Measurements from ENCODE around the gene CASR.
A peak's percentile ranks its signal among the peaks of the same experiment; 100 is the strongest.
"Not testable (repeated sequence)": the region's sequence is repeated elsewhere in the genome, so short reads cannot be mapped to it uniquely, and the experiment has no call there.

The CASR gene

DNA sequence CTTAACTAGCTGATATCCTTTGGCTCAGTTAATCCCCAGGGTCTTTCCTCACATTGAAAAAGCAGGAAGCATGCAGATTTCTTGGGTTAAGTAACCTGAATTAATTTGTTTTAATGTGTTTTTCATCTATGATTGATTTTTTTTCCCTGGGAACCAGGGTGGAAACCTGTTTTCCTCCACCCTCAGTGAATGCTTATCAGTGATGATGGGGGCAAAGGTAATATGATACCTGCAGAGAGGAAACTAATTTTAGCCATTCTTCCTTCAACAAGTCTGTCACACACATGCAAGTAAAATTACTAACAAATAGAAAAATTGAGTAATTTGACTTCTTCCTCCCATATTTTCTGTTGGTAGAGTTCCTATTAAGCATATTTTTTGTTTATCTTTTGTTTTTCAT is 5.9 kb downstream of the CASR start:
- Mint-ChIP-seq H3K27ac (no peak overlapping the region), H3K36me3 (no peaks in the 10 kb centered on the region), H3K9me3 (no peaks in the 10 kb centered on the region), H3K4me1 (peaks cover 0 to 4% of the 10 kb centered on the region in 2 donors), H3K4me3 (no peak overlapping the region), H3K27me3 (peaks cover 47 to 51% of the 10 kb centered on the region in 2 donors)
- ATAC-seq (replicated peaks) (no peak), DNase-seq (no peak)

DNA sequence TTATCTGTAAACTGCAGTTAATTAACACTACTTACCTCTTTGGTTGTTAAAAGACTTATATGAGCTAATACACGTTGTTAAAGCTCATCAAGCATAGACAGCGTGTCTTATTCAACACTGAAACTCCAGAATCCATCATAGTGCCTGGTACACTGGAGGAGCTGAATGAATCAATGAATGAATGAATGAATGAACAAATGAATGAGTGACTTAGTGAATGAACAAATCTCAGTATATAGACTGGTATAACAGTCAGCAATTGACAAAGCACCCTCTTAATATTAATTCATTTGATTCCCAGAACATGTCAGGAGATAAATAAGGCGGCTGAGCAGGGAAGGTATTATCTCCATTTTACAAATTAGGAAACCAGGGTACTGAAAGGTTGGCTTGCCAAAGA is 7.1 kb downstream of the CASR start:
- ATAC-seq (replicated peaks), result no peak
- Mint-ChIP-seq H3K9me3 (no peaks in the 10 kb centered on the region), H3K4me3 (no peak overlapping the region), H3K4me1 (no peaks in the 10 kb centered on the region), H3K27me3 (peaks cover 35 to 40% of the 10 kb centered on the region in 2 donors), H3K27ac (no peak overlapping the region), H3K36me3 (no peaks in the 10 kb centered on the region)
- DNase-seq, result no peak

DNA sequence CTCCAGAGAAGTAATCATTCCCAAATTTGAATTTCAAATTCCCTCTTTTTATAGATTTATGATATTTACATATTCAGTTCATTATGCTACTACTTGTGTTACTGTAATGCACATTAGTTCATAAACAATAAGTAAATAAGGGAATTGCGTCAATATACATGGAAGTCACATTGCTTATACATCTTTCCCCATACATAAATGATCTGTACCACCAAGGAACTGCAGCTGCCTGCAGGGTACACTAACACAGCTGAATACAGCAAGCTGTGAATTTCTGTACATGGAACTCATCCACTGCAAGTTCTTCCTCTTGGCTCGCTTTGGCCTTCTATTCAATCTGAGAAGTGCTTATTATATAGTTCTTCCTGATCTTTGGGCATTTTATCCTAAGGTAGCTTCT is 15.5 kb downstream of the CASR start:
- Mint-ChIP-seq H3K4me3 (no peak overlapping the region), H3K9me3 (peaks cover 0 to 2% of the 10 kb centered on the region in 2 donors), H3K36me3 (no peaks in the 10 kb centered on the region), H3K27ac (no peak overlapping the region), H3K27me3 (peaks cover 0 to 5% of the 10 kb centered on the region in 2 donors), H3K4me1 (no peaks in the 10 kb centered on the region)
- ATAC-seq (replicated peaks) (no peak), DNase-seq (no peak)

DNA sequence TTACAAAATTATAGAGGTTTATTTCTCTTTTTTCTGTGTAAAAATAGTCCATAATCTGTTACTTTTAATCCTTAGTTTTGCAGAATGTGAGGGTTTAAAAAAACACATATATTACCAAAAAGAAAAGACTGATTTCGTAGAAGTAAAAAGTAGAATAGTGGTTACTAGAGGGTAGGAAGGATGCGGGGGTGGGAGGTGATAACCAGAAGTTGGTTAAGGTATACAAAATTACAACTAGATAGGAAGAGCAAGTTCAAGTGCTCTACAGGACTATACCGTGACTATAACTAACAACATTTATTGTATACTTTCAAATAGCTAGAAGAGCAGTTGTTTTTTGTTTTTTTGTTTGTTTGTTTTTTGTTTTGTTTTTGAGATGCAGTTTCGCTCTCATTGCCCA is 16.1 kb downstream of the CASR start:
- no peak overlapping the region for H3K27ac Mint-ChIP-seq
- no peaks in the 10 kb centered on the region for H3K27me3 Mint-ChIP-seq
- ATAC-seq (replicated peaks), result no peak
- H3K4me1 Mint-ChIP-seq, result no peaks in the 10 kb centered on the region
- H3K9me3 Mint-ChIP-seq, result peaks cover 0 to 2% of the 10 kb centered on the region in 2 donors
- DNase-seq, result no peak
- no peak overlapping the region for H3K4me3 Mint-ChIP-seq
- no peaks in the 10 kb centered on the region for H3K36me3 Mint-ChIP-seq

DNA sequence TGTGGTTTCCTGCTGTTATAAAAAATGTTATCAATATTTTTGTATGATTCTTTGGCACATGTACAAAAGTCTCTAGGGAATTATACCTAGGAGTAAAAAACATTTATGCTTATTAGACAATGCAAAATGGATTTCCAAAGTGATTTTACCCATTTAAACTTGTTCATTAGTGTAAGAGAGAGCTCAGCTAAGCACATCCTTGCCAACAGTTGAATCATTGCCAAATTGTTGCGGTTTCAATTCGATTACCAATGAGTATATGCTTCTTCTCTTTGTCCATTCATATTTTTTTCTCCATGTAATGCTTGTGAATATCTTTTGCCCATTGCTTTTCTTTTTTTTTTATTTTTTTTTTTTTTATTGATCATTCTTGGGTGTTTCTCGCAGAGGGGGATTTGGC is 17.2 kb downstream of the CASR start:
- no peaks in the 10 kb centered on the region for H3K4me1 Mint-ChIP-seq
- H3K36me3 Mint-ChIP-seq, result no peaks in the 10 kb centered on the region
- ATAC-seq (replicated peaks), result no peak
- H3K4me3 Mint-ChIP-seq, result no peak overlapping the region
- H3K9me3 Mint-ChIP-seq, result peaks cover 0 to 2% of the 10 kb centered on the region in 2 donors
- H3K27me3 Mint-ChIP-seq, result no peaks in the 10 kb centered on the region
- H3K27ac Mint-ChIP-seq, result no peak overlapping the region
- no peak for DNase-seq

DNA sequence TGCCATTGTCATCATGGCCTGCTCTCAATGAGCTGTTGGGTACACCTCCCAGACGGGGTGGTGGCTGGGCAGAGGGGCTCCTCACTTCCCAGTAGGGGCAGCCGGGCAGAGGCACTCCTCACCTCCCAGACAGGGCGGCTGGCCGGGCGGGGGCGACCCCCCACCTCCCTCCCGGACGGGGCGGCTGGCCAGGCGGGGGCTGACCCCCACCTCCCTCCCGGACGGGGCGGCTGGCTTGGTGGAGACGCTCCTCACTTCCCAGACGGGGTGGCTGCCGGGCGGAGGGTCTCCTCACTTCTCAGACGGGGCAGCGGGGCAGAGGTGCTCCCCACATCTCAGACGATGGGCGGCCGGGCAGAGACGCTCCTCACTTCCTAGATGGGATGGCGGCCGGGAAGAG is 18.0 kb downstream of the CASR start:
- not testable (repeated sequence) for H3K4me1 Mint-ChIP-seq; DNase-seq; ATAC-seq (replicated peaks); H3K36me3 Mint-ChIP-seq; H3K9me3 Mint-ChIP-seq; H3K27ac Mint-ChIP-seq; H3K27me3 Mint-ChIP-seq; H3K4me3 Mint-ChIP-seq

DNA sequence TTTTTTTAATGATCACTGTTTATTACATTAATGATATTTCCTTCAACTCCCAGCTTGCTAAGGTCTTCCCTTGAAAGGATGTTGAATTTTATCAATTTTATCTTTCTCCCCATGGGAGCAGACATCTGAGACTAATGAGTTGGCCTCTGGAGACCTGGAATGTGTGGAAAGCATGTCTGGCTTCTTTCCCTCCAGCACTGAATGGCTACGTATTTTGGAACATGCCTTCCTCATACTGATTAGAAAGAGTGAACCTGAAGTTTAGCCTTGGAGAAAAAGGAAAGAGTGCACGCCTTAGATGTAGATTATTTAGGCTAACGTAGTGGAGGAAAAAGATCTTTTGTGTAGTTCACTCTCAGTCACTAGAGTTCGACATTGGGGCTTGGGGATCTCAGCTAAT is 25.1 kb downstream of the CASR start:
- Mint-ChIP-seq H3K4me3 (no peak overlapping the region), H3K27me3 (peaks cover 0 to 11% of the 10 kb centered on the region in 2 donors), H3K36me3 (no peaks in the 10 kb centered on the region), H3K4me1 (no peaks in the 10 kb centered on the region), H3K9me3 (no peaks in the 10 kb centered on the region), H3K27ac (no peak overlapping the region)
- DNase-seq, result no peak
- no peak for ATAC-seq (replicated peaks)

DNA sequence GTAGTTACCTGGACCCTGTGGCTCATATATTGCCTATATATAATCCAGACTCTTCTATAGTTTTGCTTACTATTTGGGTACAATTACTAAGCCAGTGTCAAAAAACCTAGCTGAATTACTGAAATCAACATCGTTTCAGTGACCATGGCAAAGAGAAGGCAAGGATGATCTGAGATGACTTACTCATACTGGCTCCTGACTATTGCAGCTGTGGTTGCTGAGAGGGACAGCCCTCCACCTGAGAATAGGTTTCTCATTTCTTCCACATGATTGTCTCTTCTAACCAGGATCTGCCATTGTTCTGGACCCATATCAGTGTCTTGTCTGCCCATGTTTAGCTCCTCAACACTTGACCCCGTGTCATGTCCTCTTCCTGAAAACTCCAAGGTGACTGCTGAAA is 30.2 kb downstream of the CASR start:
- H3K4me3 Mint-ChIP-seq, result no peak overlapping the region
- peaks cover 15 to 21% of the 10 kb centered on the region in 2 donors for H3K27me3 Mint-ChIP-seq
- DNase-seq (no peak), ATAC-seq (replicated peaks) (no peak)
- H3K36me3 Mint-ChIP-seq, result no peaks in the 10 kb centered on the region
- no peaks in the 10 kb centered on the region for H3K9me3 Mint-ChIP-seq
- peaks cover 0 to 5% of the 10 kb centered on the region in 2 donors for H3K4me1 Mint-ChIP-seq
- no peak overlapping the region for H3K27ac Mint-ChIP-seq

DNA sequence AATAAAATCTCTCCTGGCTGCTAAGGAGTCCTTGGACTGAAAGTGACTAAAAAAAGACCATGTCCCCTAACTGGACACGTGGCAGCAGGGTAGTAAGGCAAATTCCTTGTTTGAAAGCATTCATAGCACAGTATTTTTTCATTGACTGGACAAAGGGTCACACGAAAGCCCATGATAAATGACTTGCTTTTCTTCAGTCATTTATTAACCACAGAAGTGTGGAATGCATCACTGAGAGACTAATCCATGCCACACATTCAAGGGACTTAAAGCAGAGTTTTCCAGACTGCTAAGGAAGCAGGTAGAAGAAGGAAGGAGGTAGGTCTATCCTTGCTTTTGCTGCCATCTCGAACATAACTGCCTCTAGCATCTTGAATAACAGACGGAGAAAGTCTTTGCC is 31.2 kb downstream of the CASR start:
- DNase-seq (no peak), ATAC-seq (replicated peaks) (no peak)
- no peak overlapping the region for H3K4me3 Mint-ChIP-seq
- H3K4me1 Mint-ChIP-seq, result peaks cover 0 to 5% of the 10 kb centered on the region in 2 donors
- no peaks in the 10 kb centered on the region for H3K9me3 Mint-ChIP-seq
- H3K27me3 Mint-ChIP-seq, result peaks cover 15 to 25% of the 10 kb centered on the region in 2 donors
- no peaks in the 10 kb centered on the region for H3K36me3 Mint-ChIP-seq
- H3K27ac Mint-ChIP-seq, result no peak overlapping the region

DNA sequence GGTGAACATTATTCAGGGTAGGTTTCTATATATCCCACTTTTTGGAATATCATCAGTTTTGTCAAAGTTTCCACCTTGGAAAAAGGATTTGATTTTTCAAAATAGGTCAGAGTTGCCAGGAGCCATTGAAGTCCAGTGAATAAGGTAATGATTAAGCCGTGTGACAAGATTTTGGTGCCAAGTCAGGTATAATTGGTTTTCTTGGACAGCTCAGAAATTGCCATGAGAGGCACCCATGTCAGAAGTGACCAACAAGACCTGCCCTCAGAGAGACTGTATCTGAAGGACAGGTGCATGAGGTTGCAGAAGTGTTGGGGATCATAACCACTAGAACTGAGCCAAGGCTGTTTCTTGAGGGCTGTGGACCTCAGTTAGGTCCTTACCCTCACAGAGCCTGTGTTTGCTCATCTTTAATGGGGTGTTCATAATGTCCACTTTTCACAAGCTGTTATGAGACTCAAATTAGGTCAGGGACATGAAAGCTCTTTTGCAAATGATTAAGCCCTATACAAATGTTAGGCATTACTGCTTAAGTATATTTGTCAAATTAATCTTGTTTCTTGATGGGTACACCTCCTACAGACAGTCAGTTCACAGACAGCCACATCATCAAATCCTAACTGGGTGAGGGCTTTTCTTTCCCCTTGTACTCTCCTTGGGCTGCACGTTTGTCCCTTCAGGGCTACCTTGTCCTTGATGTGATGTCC is 32.3 kb downstream of the CASR start:
- Mint-ChIP-seq H3K9me3 (no peaks in the 10 kb centered on the region), H3K27me3 (peaks cover 21 to 32% of the 10 kb centered on the region in 2 donors), H3K4me1 (peaks cover 0 to 5% of the 10 kb centered on the region in 2 donors), H3K27ac (no peak overlapping the region), H3K4me3 (no peak overlapping the region), H3K36me3 (no peaks in the 10 kb centered on the region)
- no peak for DNase-seq
- ATAC-seq (replicated peaks), result no peak

DNA sequence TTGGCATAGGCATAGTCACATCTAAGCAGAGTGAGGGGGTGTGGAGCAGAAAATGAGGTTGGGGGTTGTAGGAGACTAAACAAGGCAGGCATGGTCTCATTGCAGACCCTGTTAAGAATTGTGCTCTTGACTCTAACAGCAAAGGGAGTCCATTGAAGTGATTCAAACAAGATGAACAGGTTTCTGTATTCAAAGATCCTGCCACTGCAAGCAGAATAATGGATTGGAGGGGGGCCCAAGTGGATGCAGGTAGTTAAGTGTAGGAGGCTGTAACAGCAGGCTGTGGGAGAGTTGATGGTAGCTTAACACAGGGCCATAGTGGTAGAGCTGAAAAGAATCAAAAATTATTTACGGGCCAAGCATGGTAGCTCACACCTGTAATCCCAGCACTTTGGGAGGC is 34.4 kb downstream of the CASR start:
- no peak for ATAC-seq (replicated peaks)
- Mint-ChIP-seq H3K36me3 (no peaks in the 10 kb centered on the region), H3K4me1 (peaks cover 0 to 5% of the 10 kb centered on the region in 2 donors), H3K27me3 (peaks cover 26 to 49% of the 10 kb centered on the region in 2 donors), H3K9me3 (peaks cover under 1 to 2% of the 10 kb centered on the region in 2 donors), H3K4me3 (no peak overlapping the region), H3K27ac (peak overlapping the region; percentile 38)
- DNase-seq, result no peak

DNA sequence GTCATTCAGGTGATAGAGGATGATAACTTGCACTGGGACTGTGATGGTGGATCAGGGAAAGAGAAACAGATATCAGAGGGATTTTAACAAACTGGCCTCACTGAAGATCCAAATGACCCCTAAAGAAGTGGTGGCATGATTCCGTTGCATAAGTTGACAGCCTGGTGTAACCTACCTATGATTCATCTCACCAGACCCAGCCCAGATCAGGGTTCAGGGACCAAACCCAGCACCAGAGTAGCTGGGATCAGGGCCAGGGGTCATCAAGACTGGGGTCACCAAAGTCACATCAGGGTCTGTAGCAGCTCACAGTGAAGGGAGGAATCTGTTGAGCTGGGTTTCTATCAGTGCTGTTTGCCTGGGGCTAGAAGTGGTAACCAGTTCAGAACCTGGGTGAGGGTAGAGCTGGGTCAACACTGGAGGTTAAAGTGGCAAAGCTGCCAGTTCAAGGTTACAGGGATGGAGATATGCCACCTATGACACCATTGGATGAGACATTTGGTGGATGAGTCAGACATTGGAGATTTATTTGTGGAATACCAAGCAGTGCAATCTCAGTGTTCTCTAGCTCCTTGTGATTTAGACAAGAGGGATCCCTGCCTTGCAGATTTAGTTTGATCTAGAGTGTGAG is 35.9 kb downstream of the CASR start:
- Mint-ChIP-seq H3K4me3 (no peak overlapping the region), H3K36me3 (peaks cover 0 to 1% of the 10 kb centered on the region in 2 donors), H3K27me3 (peaks cover 26 to 54% of the 10 kb centered on the region in 2 donors), H3K27ac (no peak overlapping the region), H3K9me3 (peaks cover 7 to 11% of the 10 kb centered on the region in 2 donors), H3K4me1 (peaks cover 0 to 5% of the 10 kb centered on the region in 2 donors)
- no peak for ATAC-seq (replicated peaks)
- DNase-seq, result no peak

DNA sequence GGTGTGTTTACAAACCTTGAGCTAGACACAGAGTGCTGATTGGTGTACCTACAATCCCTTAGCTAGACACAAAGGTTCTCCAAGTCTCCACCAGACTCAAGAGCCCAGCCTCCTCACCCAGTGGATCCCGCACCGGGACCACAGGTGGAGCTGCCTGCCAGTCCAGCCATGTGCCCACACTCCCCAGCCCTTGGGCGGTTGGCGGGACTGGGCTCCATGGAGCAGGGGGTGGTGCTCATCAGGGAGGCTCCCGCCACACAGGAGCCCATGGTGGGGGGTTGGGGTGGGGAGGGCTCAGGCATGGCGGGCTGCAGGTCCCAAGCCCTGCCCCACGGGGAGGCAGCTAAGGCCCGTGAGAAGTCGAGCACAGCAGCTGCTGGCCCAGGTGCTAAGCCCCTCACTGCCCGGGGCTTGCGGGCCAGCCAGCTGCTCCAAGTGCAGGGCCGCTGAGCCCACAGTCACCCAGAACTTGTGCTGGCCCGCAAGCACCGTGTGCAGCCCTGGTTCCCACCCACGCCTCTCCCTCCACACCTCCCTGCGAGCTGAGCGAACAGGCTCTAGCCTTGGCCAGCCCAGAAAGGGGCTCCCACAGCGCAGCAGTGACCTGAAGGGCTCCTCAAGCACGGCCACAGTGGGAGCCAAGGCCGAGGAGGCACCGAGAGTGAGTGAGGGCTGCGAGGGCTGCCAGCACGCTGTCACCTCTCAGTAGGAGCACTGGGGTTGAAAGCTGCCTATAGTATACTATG is 43.7 kb downstream of the CASR start:
- no peak overlapping the region for H3K27ac Mint-ChIP-seq
- no peak overlapping the region for H3K4me3 Mint-ChIP-seq
- DNase-seq (no peak), ATAC-seq (replicated peaks) (no peak)
- H3K9me3 Mint-ChIP-seq, result peaks cover 7 to 18% of the 10 kb centered on the region in 2 donors
- peaks cover 4 to 6% of the 10 kb centered on the region in 2 donors for H3K4me1 Mint-ChIP-seq
- H3K27me3 Mint-ChIP-seq, result peaks cover 0 to 11% of the 10 kb centered on the region in 2 donors
- H3K36me3 Mint-ChIP-seq, result peaks cover 3 to 4% of the 10 kb centered on the region in 2 donors

DNA sequence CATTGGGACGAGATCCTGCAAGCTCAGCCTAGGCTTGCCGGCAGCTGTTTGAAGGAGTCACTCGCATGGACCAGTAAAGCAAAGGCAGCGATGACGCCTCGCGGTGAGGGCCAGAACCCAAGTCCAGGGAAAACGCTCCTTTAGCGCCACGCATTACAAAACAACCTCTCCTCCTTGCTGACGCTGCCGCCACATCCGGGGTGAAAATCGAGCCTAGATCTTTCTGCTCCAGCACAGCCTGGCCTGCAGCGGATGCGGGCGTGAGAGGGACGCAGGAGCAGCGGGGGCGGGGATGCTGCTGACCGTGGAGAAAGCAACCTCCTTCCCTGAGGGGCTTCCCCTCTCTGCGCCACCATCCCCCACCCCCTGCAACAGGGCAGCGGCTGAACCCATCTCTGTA is 46.7 kb downstream of the CASR start:
- DNase-seq (no peak), ATAC-seq (replicated peaks) (no peak)
- Mint-ChIP-seq H3K27ac (no peak overlapping the region), H3K27me3 (no peaks in the 10 kb centered on the region), H3K9me3 (peaks cover 0 to 5% of the 10 kb centered on the region in 2 donors), H3K4me3 (no peak overlapping the region), H3K36me3 (peaks cover 2% of the 10 kb centered on the region in 2 donors), H3K4me1 (peaks cover 26 to 33% of the 10 kb centered on the region in 2 donors)
